Astrocyte of the cerebellum (primary cell): ENCODE measurements around the gene TIAM1.

ENCODE experiments used
- DNase-seq: peaks from one replicate; pipeline ENCODE4 v3.0.0-alpha.2; 2011; ENCODE audit warnings: low read depth
- H3K4me3 ChIP-seq: 2 replicates; pipeline ENCODE4 v1.5.1; 2011; ENCODE audit warnings: mild to moderate bottlenecking, low read depth, low read length, moderate library complexity
- in situ Hi-C: cut with HindIII; loops from 2 replicates; pipeline ENCODE4 v1.10.0; 2017; ENCODE audit warnings: low sequenced_read_pairs
- TF ChIP-seq, protein P1 (sequence below): IDR thresholded peaks from 2 replicates; pipeline ENCODE4 v1.5.1; 2012; ENCODE audit warnings: low read length, low read depth, moderate library complexity, mild to moderate bottlenecking; ENCODE audit errors: missing control alignments

TIAM1 gene

DNA sequence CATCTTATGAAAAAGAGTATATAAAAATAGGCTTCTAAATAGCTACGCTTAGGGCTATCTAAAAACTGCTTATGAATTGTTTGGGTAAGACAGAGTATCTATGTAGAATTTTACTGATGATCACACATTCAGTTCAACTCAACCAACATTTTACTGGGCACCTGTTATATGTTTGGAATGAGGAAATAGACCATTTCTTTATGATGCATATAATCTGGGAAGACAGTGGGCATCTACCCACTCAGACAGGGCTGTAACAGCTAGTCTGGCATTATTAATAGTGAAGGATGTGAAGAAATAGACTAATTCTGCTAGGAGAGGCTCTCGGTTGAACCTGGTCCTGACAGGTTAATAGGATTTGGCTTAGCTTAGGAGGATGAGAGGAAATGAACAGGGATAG is 56.9 kb downstream of the TIAM1 start:
- TF ChIP-seq, protein P1, sequence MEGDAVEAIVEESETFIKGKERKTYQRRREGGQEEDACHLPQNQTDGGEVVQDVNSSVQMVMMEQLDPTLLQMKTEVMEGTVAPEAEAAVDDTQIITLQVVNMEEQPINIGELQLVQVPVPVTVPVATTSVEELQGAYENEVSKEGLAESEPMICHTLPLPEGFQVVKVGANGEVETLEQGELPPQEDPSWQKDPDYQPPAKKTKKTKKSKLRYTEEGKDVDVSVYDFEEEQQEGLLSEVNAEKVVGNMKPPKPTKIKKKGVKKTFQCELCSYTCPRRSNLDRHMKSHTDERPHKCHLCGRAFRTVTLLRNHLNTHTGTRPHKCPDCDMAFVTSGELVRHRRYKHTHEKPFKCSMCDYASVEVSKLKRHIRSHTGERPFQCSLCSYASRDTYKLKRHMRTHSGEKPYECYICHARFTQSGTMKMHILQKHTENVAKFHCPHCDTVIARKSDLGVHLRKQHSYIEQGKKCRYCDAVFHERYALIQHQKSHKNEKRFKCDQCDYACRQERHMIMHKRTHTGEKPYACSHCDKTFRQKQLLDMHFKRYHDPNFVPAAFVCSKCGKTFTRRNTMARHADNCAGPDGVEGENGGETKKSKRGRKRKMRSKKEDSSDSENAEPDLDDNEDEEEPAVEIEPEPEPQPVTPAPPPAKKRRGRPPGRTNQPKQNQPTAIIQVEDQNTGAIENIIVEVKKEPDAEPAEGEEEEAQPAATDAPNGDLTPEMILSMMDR = no peak
- in situ Hi-C loops = no loop called here
- DNase-seq = no peak
- no peak overlapping the region for H3K4me3 ChIP-seq

DNA sequence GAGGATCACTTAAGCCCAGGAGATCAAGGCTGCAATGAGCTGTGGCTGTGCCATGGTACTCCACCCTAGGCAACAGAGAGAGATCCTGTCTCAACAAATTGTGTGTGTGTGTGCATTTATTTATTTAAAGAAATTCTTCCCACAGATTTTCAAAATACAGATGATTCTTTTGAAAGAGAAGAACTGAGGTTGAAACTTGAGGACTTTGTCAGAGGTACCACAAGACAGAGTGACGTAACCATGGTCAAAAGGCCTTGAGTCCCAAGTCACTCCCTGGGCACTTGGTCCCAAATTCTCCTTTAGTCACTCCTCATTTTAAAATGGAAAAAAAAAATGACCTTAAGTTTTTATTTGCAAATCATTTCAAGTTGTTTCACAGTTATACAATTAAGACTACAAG is 57.4 kb downstream of the TIAM1 start:
- in situ Hi-C loops = no loop called here
- TF ChIP-seq, protein P1 = no peak
- H3K4me3 ChIP-seq = no peak overlapping the region
- no peak for DNase-seq

DNA sequence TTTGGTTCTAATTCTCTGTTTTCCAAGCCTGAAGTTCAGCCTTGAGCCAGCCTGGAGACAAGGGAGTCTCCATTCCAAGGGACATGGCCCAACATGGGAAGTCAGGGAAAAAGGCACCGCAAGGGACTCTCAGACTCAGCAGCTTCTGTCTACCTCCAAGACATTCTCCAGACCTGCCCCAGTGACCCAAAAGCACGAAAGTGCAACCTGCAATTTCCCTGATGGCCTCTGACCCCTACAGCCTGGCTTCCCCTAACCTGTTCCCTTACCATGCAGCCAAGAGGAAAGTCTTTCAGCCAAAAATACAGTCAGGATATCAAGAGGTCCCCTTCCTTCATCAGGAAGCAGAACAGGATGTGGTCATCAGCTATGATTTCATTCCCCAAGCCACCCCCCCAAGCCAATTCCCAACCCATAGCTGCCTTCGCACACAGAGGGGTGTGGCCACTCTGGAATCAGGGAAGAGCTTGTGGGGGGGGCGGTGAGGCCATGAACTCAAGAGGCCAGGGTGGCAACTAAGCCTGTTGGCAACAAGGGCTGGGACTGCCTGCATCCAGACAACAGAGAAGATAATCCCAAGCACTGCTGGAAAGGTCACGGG is 59.2 kb downstream of the TIAM1 start:
- in situ Hi-C loops = no loop called here
- H3K4me3 ChIP-seq = no peak overlapping the region
- TF ChIP-seq, protein P1 = no peak
- DNase-seq = no peak

DNA sequence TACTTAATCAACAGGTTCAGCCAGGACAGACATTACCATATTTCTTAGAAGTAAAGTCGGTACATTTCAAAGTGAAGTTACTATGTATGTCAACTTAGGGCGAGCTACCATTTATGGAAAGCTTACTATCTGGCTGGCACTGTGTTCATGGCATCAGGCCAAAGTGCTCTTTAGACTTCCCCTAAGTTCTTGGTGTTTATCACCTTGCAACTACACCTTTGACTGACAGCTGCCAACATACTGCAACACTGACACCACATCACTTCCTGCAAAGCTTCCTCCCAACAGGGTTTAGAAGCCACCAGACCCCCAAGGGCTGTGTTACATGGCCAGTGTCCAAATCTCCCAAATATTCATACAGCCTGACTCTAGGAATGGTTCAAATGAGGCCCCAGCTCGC is 61.0 kb downstream of the TIAM1 start:
- DNase-seq = no peak
- in situ Hi-C loops = no loop called here
- TF ChIP-seq, protein P1 = no peak

DNA sequence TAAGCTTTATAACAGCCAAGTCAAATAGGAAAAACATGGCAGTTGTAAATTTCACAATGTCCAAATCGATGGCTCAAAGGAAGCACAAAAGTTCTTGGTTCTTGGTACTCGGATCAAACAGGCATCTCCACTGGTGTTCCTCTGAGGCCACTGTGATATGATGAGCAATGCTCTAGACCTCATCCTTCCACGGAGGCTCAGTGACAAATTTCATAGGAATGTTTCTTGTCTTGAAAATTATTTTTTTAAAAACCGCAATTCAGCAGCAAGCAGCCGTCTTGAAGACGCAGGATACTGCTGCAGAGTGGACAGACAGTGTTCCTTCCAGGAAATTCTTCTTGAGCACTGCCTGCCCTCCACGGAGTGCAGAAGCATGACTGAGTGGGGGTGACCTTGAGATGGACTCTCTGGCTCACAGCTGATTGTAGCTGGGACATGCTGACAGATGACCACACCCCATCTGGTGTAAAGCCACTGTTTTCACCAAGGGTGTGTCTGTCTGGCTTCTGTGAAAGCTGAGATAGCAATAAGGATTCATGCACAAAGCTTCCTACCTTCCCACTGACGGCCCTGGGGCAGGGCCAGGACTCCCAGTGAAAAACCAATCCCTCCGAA is 61.9 kb downstream of the TIAM1 start:
- DNase-seq = peak; percentile 82
- in situ Hi-C loops = no loop called here
- no peak overlapping the region for H3K4me3 ChIP-seq
- TF ChIP-seq, protein P1 = no peak

More for the DNA sequence above, 61.0 kb downstream of the TIAM1 start:
- H3K4me3 ChIP-seq = no peak overlapping the region

DNA sequence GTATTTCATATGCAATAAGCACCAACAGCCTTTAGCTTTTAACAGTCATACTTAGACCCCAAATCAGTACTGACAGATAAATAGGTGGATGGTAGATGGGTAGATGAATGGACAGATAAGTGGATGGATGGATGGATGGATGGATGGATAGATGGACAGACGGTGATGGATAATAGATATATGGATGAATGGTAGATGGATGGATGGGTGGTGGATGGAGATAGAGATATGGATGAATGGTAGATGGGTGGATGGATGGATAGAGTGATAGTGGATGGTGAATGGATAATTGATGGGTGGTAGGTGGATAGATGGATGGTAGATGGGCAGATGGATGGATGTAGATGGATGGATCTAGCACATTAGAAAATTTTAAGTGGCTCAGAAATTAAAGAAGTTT is 62.5 kb downstream of the TIAM1 start:
- in situ Hi-C loops = no loop called here
- TF ChIP-seq, protein P1 = no peak
- no peak overlapping the region for H3K4me3 ChIP-seq
- no peak for DNase-seq

DNA sequence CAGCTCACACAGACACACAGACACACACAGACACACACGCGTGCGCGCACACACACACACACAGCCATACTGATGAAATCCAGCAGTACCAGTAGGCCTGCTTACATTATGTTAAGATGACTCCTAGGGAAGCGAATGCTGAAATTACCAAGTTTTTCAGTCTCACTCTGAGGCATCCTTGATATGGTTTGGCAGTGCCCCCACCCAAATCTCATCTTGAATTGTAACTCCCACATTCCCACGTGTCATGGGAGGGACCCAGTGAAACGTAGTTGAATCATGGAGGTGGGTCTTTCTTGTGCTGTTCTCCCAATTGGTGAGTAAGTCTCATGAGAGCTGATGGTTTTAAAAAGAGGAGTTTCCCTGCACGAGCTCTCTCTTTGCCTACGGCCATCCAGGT is 64.1 kb downstream of the TIAM1 start:
- TF ChIP-seq, protein P1 = no peak
- DNase-seq = no peak
- H3K4me3 ChIP-seq = no peak overlapping the region
- in situ Hi-C loops = no loop called here
